Panc1 (cell line): ENCODE results near the gene ELMO1. TPM values are rescaled to one million over a fixed set of nuclear protein-coding genes. Genes with fewer than 3 reads are reported as not detected.

ENCODE experiments used
- ATAC-seq: fragments of 200-7000 bp; cut with Tn5 transposase; 2 replicates; pipeline ENCODE4 v1.9.1; 2020; ENCODE audit warnings: mild to moderate bottlenecking, moderate library complexity
- BruUV-seq: library from RNA; stranded (reverse); fragments of 400-500 nt; replicated peaks from 2 replicates; lab custom pipeline; 2021; lab: Mats Ljungman, UMichigan
- CTCF ChIA-PET: fragments of 300-600 bp; sonication (Branson Sonifier 250); formaldehyde crosslinking; loops from one replicate; lab custom pipeline; 2022; ENCODE audit warnings: antibody characterized with exemption; lab: Charles Lee
- POLR2A ChIA-PET: fragments of 300-600 bp; sonication (Branson Sonifier 250); formaldehyde crosslinking; loops from one replicate; lab custom pipeline; 2022; ENCODE audit warnings: antibody characterized with exemption; lab: Charles Lee
- DNase-seq: peaks from one replicate; pipeline ENCODE4 v3.0.0-alpha.2; 2010; ENCODE audit warnings: low read depth, low spot score
- H3K27ac ChIP-seq: 2 replicates; pipeline ENCODE4 v1.5.1; 2011; ENCODE audit warnings: mild to moderate bottlenecking, low read length, inconsistent platforms
- H3K27me3 ChIP-seq: fragments of 200-500 bp; sonication (Bioruptor generic); 2 replicates; pipeline ENCODE4 v1.6.0; 2014; ENCODE audit warnings: low read length, inconsistent platforms; ENCODE audit not compliant: control insufficient read depth, insufficient read depth
- H3K36me3 ChIP-seq: fragments of 200-500 bp; sonication (Bioruptor generic); 2 replicates; pipeline ENCODE4 v1.5.1; 2014; ENCODE audit warnings: inconsistent platforms, mild to moderate bottlenecking, low read length, moderate library complexity; ENCODE audit not compliant: control insufficient read depth, insufficient read depth
- H3K4me1 ChIP-seq: 2 replicates; pipeline ENCODE4 v1.5.1; 2011; ENCODE audit warnings: inconsistent platforms, mild to moderate bottlenecking, low read length, moderate library complexity; ENCODE audit not compliant: control insufficient read depth, insufficient read depth
- H3K4me3 ChIP-seq, 2 experiments: 2 replicates each; pipeline ENCODE4 v1.5.1; 2011 to 2012; ENCODE audit warnings: low read depth in 2 of 2, low read length in 2 of 2, mild to moderate bottlenecking in 2 of 2, inconsistent platforms in 1 of 2, moderate library complexity in 1 of 2
- H3K9me3 ChIP-seq: fragments of 200-500 bp; sonication (Bioruptor generic); 2 replicates; pipeline ENCODE4 v1.5.1; 2014; ENCODE audit warnings: low read depth, mild to moderate bottlenecking, inconsistent platforms, low read length, moderate library complexity; ENCODE audit not compliant: control insufficient read depth, insufficient read depth
- POLR2AphosphoS5 ChIP-seq: IDR thresholded peaks from 2 replicates; pipeline ENCODE4 v1.6.1; 2012; ENCODE audit warnings: mild to moderate bottlenecking, low read depth, low read length, moderate library complexity
- SIN3A ChIP-seq: IDR thresholded peaks from 2 replicates; pipeline ENCODE4 v1.6.1; 2012; ENCODE audit warnings: low read depth, mild to moderate bottlenecking, low read length, moderate library complexity, borderline replicate concordance; ENCODE audit not compliant: insufficient read depth
- TCF7L2 ChIP-seq: IDR thresholded peaks from 2 replicates; pipeline ENCODE4 v1.6.1; 2011; ENCODE audit warnings: mild to moderate bottlenecking, low read depth, low read length, inconsistent platforms
- in situ Hi-C: cut with HindIII; loops from 2 replicates; pipeline ENCODE4 v1.10.0; 2016; ENCODE audit warnings: low sequenced_read_pairs, low pct_unique_long_range_greater_than_20kb
- intact Hi-C: fragments of 100-400 bp; cut with micrococcal nuclease; formaldehyde crosslinking; loops from one replicate; pipeline ENCODE4 v1.10.0; 2022; ENCODE audit not compliant: unreplicated experiment
- total RNA-seq: library from RNA; stranded (reverse); gene quantifications from one replicate; pipeline ENCODE4 v1.2.1, GENCODE V29; 2021; ENCODE audit not compliant: unreplicated experiment
- TF ChIP-seq, protein P1 (sequence below), 2 experiments: IDR thresholded peaks; 2 replicates each; pipeline ENCODE4 v1.6.1; 2011 to 2012; ENCODE audit warnings: low read depth in 2 of 2, control low read depth in 1 of 2, low read length in 1 of 2, mild to moderate bottlenecking in 1 of 2, moderate library complexity in 1 of 2; ENCODE audit not compliant: insufficient read depth in 1 of 2
- TF ChIP-seq, protein P2 (sequence below): fragments of 450-650 bp; IDR thresholded peaks from 2 replicates; pipeline ENCODE4 v1.5.1; 2017; ENCODE audit warnings: mild to moderate bottlenecking

Gene ELMO1
- total RNA-seq, 1 experiment from 2014 or later: 0.80 TPM

DNA sequence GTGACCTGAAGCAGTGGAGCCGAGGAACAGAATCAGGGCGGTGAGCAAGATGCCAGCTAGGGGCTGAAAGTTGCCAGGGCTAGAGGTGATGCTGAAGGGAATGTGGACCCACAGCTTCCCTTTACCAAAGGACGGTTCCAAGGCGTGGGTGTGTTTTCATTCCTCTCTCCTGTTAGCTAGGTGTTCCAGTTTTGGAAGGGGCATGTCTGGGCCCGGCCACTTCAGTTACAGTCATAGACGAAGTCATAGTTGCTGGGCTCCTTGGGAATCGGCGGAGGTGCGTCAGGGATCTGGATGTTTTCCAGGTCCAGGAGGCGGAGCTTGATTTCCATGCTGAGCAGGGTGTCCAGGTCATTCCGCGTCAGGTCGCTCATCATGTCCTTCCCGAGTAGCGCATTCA is 593.3 kb downstream of the ELMO1 start:
- POLR2A ChIA-PET: no interaction called here
- no peaks in the 10 kb centered on the region for H3K9me3 ChIP-seq
- no peak overlapping the region for H3K4me3 ChIP-seq
- in situ Hi-C loops: no loop called here
- no peak overlapping the region for H3K27ac ChIP-seq
- H3K36me3 ChIP-seq: no peaks in the 10 kb centered on the region
- H3K4me1 ChIP-seq: no peaks in the 10 kb centered on the region
- no peaks in the 10 kb centered on the region for H3K27me3 ChIP-seq
- intact Hi-C loops: no loop called here
- no TSS peak for BruUV-seq
- DNase-seq (no peak), ATAC-seq (no peak)
- CTCF ChIA-PET: no interaction called here
- TF ChIP-seq POLR2AphosphoS5 (no peak), SIN3A (no peak)
- TF ChIP-seq, protein P1, sequence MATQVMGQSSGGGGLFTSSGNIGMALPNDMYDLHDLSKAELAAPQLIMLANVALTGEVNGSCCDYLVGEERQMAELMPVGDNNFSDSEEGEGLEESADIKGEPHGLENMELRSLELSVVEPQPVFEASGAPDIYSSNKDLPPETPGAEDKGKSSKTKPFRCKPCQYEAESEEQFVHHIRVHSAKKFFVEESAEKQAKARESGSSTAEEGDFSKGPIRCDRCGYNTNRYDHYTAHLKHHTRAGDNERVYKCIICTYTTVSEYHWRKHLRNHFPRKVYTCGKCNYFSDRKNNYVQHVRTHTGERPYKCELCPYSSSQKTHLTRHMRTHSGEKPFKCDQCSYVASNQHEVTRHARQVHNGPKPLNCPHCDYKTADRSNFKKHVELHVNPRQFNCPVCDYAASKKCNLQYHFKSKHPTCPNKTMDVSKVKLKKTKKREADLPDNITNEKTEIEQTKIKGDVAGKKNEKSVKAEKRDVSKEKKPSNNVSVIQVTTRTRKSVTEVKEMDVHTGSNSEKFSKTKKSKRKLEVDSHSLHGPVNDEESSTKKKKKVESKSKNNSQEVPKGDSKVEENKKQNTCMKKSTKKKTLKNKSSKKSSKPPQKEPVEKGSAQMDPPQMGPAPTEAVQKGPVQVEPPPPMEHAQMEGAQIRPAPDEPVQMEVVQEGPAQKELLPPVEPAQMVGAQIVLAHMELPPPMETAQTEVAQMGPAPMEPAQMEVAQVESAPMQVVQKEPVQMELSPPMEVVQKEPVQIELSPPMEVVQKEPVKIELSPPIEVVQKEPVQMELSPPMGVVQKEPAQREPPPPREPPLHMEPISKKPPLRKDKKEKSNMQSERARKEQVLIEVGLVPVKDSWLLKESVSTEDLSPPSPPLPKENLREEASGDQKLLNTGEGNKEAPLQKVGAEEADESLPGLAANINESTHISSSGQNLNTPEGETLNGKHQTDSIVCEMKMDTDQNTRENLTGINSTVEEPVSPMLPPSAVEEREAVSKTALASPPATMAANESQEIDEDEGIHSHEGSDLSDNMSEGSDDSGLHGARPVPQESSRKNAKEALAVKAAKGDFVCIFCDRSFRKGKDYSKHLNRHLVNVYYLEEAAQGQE (IDR thresholded peaks at IDR 0.05; ENCODE audit: insufficient read depth in 1 of 2, low read depth in 2 of 2, low read length in 1 of 2): no peak

DNA sequence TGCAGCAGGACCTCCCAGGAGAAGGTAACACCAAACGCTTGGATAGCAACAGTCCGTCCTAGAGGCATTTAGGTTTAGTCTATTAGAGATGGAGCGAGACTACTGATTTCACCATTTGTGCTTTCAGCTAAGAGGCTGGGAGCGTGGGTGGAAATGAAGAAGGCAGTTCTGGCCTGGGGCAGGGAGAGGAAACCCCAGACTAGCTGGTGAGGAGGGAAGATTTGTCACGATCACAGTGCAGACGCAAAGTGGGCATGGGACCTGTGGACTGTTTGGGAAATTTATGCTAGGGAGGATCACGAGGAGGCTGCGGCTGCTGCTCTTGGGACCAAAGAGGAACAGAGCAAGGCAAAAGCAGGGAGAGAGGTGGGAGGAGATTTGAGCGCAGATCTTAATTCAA is 594.0 kb downstream of the ELMO1 start:
- H3K4me3 ChIP-seq: no peak overlapping the region
- no peaks in the 10 kb centered on the region for H3K36me3 ChIP-seq
- intact Hi-C loops: no loop called here
- H3K27me3 ChIP-seq: no peaks in the 10 kb centered on the region
- no peak overlapping the region for H3K27ac ChIP-seq
- BruUV-seq: no TSS peak
- DNase-seq (no peak), ATAC-seq (no peak)
- H3K9me3 ChIP-seq: no peaks in the 10 kb centered on the region
- CTCF ChIA-PET: no interaction called here
- TF ChIP-seq, protein P1 (IDR thresholded peaks at IDR 0.05; ENCODE audit: insufficient read depth in 1 of 2, low read depth in 2 of 2, low read length in 1 of 2): no peak
- TF ChIP-seq TCF7L2 (no peak), POLR2AphosphoS5 (no peak), SIN3A (no peak)
- TF ChIP-seq, protein P2, sequence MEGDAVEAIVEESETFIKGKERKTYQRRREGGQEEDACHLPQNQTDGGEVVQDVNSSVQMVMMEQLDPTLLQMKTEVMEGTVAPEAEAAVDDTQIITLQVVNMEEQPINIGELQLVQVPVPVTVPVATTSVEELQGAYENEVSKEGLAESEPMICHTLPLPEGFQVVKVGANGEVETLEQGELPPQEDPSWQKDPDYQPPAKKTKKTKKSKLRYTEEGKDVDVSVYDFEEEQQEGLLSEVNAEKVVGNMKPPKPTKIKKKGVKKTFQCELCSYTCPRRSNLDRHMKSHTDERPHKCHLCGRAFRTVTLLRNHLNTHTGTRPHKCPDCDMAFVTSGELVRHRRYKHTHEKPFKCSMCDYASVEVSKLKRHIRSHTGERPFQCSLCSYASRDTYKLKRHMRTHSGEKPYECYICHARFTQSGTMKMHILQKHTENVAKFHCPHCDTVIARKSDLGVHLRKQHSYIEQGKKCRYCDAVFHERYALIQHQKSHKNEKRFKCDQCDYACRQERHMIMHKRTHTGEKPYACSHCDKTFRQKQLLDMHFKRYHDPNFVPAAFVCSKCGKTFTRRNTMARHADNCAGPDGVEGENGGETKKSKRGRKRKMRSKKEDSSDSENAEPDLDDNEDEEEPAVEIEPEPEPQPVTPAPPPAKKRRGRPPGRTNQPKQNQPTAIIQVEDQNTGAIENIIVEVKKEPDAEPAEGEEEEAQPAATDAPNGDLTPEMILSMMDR: no peak
- in situ Hi-C loops: no loop called here
- POLR2A ChIA-PET: no interaction called here
- no peaks in the 10 kb centered on the region for H3K4me1 ChIP-seq
